ENCODE results near the gene IL6ST. TPM values are rescaled to one million over a fixed set of nuclear protein-coding genes. Genes with fewer than 3 reads are reported as not detected.

Gene IL6ST
- total RNA-seq, 2 experiments from 2014 or later, result 61.0 to 64.1 TPM

Other genes with a start within 250 kb of the IL6ST start
- gene IL31RA, start 143.6 kb downstream of the IL6ST start, total RNA-seq, result under 1 TPM; 0.21 to 0.29 TPM
- gene ANKRD55, start 238.4 kb upstream of the IL6ST start, total RNA-seq, result 1 to 10 TPM; 2.2 to 2.6 TPM